NCI-H1436 treated with DMSO at 0.1 percent for 48 hours (cell line): ENCODE data around the gene PDCL2.
A peak's percentile ranks its signal among the peaks of the same experiment; 100 is the strongest.
"Not testable (repeated sequence)": the region's sequence is repeated elsewhere in the genome, so short reads cannot be mapped to it uniquely, and the experiment has no call there.

Experiments
- DNase-seq: peaks from one replicate; lab custom pipeline; 2025; lab: John Stamatoyannopoulos, UW

PDCL2 gene

GRCh38 chr4:55588160-55588559, 3.9 kb downstream of the PDCL2 start:
- no peak for DNase-seq

GRCh38 chr4:55582773-55583172, 9.3 kb downstream of the PDCL2 start:
- DNase-seq = not testable (repeated sequence)

DNA sequence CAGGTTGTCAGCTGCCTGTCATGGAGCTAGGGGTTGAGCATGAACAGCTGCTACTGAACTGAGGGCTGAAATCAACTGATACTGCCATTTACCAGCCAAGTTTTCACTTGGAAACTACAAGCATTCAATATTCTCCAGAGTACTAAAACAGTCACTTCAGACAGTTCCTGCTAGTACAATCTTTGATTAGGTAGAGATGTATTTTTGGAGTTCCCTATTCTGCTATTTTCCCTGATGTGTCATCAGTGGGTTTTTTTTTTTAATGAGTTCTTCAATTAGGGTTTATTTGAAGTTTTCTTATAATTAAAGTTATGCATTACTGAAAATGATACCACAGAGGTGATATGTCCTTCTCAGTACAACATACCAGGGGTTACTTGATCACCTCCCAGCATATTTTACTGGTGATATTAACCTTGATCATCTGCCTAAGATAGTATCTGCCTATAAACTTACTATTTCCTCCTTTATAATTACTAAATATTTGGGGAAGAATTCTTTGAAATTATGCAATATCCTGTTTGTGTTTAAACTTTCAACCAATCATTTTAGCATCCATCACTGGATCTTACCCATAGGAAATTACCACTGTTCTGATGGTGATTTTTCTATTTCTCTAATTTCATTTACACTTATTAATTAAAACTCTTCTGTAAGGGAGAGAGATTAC, 13.6 kb downstream of the PDCL2 start:
- DNase-seq = no peak

- DNase-seq = no peak
Observed at GRCh38 chr4:55575513-55575912, 16.5 kb downstream of the PDCL2 start.

GRCh38 chr4:55574252-55574651, 17.8 kb downstream of the PDCL2 start:
- DNase-seq = no peak

GRCh38 chr4:55571806-55572205, 20.2 kb downstream of the PDCL2 start:
- DNase-seq = no peak

DNA sequence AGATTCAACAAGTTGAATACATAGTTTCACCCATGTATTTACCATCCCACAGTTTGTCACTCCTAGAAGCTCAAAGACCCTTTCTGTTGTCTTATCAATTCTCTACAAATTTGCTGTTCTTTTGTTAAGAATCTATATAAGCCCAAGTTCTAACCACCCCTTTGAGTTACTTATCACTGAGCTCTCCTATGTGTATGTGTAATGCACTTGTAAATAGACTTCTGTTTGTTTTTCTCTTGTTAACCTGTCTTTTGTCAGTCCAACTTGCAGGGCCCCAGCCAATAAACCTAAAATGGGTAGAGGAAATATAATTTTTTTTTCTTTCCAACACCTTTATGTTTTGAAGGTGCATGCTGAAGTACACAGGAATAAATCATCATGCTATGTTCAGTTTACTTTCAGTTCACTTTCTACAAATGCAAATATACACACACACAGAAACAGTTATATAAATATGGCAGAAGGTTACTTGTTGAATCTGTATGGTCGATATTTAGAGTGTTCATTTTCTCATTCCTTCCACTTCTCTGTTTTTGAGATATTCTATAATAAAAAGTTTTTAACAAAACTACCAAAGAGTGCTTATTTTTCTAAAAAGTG, 23.0 kb downstream of the PDCL2 start:
- DNase-seq = no peak

- DNase-seq = no peak
Observed at GRCh38 chr4:55561889-55562288, 30.2 kb downstream of the PDCL2 start.

DNA sequence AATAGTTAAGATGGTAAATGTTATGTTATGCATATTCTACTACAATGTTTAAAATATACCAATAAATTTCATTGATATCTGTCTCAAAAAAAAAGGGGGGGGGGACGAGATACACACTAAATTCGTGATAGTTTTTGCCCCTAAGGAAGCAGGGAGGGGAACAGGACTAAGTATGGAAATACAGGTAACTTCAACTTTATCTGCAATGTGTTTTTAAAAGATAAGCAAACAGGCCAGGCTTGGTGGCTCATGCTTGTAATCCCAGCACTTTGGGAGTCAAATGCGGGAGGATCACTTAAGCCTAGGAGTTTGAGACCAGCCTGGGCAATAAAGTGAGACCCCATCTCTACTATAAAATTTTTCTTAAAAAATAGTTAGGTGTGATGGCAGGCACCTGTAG, 31.9 kb downstream of the PDCL2 start:
- DNase-seq = no peak

DNA sequence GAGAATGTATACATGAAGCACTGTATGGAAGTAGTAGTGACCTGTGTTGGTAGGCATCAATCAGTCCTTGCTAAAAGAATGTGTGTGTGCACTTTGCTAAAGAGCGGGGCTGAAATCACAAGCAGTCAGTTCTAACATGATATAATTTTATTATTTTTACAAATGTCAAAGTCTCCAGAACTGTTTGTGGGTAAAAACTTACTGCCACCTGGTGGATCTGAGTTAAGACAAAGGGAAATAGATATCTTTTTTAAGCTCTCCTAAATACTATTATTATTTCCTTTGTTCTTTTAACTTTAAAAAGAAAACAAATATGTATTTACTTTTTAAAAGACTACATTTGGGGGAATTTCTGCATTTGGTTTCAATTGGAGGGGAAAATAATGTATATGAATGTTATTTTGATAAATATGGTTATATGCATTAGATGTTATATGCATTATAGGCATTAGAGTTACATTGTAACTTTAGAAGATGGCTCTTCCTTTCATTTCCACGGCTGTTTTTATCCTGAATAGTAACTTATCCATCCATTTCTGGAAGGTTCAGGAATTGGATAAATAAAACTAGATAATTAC, 37.5 kb downstream of the PDCL2 start:
- no peak for DNase-seq

- no peak for DNase-seq
Observed at GRCh38 chr4:55553441-55554201, 38.4 kb downstream of the PDCL2 start.

GRCh38 chr4:55551964-55552363, 40.1 kb downstream of the PDCL2 start:
- DNase-seq = not testable (repeated sequence)

DNA sequence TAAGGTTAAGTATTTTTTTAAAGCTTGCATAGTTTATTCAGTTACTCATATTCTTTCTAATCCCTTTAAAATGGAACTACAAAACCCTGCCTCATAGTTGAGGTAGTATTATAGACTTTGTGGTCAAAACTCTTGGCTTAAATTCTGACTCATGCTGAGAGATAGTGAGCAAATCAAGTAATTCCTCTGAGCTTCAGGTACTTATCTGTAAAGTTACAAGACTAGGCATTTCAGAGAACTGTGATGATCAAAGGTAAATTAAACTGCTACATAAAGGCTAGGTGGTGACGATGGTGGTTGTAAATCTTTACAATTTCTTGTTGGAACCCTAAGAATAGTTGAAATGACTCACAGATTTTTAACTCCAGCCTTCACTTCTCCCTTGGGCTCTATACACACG, 42.2 kb downstream of the PDCL2 start:
- DNase-seq = no peak

- DNase-seq = no peak
Observed at GRCh38 chr4:55547918-55548317, 44.1 kb downstream of the PDCL2 start.

- DNase-seq = no peak
Observed at GRCh38 chr4:55547466-55547770, 44.6 kb downstream of the PDCL2 start.

DNA sequence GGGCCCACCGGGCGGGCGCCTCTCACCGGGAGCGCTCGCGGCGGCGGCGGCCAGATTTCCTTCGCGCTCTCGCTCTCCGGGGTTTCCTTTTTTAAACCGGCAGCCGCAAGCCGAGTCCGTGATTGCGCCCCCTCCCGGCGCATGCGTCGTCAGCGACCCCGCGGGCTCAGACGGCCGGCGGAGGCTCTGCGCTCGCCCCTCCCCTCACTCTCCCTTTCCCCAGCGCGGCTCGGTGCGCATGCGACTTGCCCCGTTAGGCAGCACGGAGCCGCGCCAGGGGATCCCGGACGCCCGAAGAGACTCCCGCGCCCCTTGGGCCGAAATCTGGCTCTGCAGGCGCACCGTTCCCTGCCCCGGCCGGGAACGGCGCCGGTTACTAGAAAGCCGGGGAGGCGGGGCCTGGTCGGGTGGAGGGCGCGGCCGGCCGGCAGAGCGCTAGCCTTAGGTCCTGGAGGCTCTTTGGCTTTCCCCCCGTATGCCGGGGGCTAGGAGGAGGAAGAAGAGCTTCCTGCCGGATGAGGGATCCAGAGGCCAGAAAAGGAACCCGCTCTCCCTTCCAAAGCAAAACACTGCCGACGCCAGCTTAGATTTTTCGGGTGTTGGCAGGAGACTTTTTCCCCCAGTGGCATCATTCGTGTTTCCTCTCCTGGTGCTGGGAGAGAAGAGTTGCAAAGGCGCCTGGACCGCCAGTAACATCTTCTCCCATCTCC, 45.1 kb downstream of the PDCL2 start, which contains the start of gene CLOCK:
Gene CLOCK (minus strand): TSS at position 154 of the 710 bp plus-strand sequence. CDS start 64,124 bp downstream, outside the sequence.
- peak; percentile 43 for DNase-seq

DNA sequence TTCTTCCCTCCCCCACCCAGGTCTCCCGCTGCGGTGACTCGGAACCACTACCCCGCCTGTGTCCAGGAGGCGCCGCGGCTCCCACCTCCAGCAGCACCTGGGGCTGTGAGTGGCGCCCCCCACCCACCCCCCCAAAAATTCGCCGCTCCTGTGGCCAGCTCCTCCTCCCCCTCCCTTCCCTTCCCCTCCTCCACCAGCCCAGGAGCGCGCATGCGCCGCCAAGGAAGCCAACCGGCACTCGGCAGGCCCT, 45.6 kb downstream of the PDCL2 start:
- DNase-seq = no peak

GRCh38 chr4:55545641-55546505, 46.2 kb downstream of the PDCL2 start:
- DNase-seq = peak; percentile 9

DNA sequence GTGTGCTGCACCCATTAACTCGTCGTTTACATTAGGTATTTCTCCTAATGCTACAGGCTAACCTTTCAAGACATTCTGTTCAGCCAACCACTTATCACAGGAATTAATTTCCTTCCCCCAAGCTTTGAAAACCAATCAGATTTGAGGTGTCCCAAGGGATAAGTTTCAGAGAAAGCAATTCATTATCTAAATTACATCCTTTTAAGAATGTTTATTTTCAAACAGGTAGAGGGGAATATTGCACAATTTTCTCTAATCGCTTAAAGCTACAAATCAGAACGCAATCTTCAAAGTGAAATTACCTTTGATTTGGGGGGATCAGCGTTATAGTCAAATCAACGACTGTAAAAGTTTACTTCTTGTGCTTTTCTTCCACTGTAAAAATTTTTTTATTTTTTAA, 46.9 kb downstream of the PDCL2 start:
- peak; percentile 72 for DNase-seq

- no peak for DNase-seq
Observed at GRCh38 chr4:55543858-55544257, 48.2 kb downstream of the PDCL2 start.

- no peak for DNase-seq
Observed at GRCh38 chr4:55540271-55540670, 51.8 kb downstream of the PDCL2 start.

DNA sequence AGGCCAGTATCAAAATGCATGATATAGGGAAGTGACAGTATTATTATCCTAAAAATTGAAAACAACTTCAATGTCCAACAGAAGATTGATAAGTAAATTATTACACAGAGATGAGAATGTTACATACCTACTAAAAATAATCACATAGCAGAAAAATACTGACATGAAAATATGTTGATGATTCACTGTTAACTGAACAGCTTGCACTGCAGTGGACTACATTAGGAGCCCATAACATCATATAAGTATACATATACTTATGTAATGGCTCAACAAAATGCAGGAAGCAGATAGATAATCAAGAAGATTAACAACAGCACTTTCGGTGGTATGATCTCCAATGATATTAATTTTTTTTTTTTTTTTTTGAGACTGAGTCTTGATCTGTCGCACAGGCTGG, 52.4 kb downstream of the PDCL2 start:
- no peak for DNase-seq
